ENCODE data around the gene SLC22A23. TPM values are rescaled to one million over a fixed set of nuclear protein-coding genes. Genes with fewer than 3 reads are reported as not detected.

SLC22A23 gene
- total RNA-seq, 4 donors from 2014 or later = 16.6 to 21.8 (median 17.6) TPM

GRCh38 chr6:3236005-3236404 lies 220.8 kb downstream of the SLC22A23 start:
- TF ChIP-seq POLR2A (IDR thresholded peaks at IDR 0.05) (no peak), CTCF (IDR thresholded peaks at IDR 0.05) (no peak)
- H3K4me1 ChIP-seq = peaks cover 12% of the 10 kb centered on the region in 2 donors
- no peak overlapping the region for H3K27ac ChIP-seq
- WGBS, 2 donors = 72 to 90% methylated on average over 3 of the region's 3 CpGs
- H3K9me3 ChIP-seq = no peaks in the 10 kb centered on the region
- H3K36me3 ChIP-seq = no peaks in the 10 kb centered on the region
- H3K4me3 ChIP-seq (replicated peaks in 1 of 3) = no peak overlapping the region
- no peaks in the 10 kb centered on the region for H3K27me3 ChIP-seq
- intact Hi-C loops (cut with DNase I) = no loop called here
- DNase-seq = no peak

GRCh38 chr6:3235486-3235885 lies 221.4 kb downstream of the SLC22A23 start:
- Histone ChIP-seq H3K9me3 (no peaks in the 10 kb centered on the region), H3K36me3 (no peaks in the 10 kb centered on the region), H3K27ac (no peak overlapping the region), H3K27me3 (no peaks in the 10 kb centered on the region), H3K4me1 (peaks cover 12 to 14% of the 10 kb centered on the region in 2 donors), H3K4me3 (replicated peaks in 1 of 3) (no peak overlapping the region)
- TF ChIP-seq POLR2A (IDR thresholded peaks at IDR 0.05) (no peak), CTCF (IDR thresholded peaks at IDR 0.05) (no peak)
- 82 to 97% methylated on average over 2 of the region's 2 CpGs for WGBS, 2 donors
- intact Hi-C loops (cut with DNase I) = no loop called here
- no peak for DNase-seq

- Histone ChIP-seq H3K27me3 (peaks cover 12% of the 10 kb centered on the region), H3K27ac (no peak overlapping the region), H3K36me3 (no peaks in the 10 kb centered on the region), H3K4me3 (replicated peaks in 1 of 3) (no peak overlapping the region), H3K4me1 (peaks cover 20 to 23% of the 10 kb centered on the region in 2 donors), H3K9me3 (no peaks in the 10 kb centered on the region)
- intact Hi-C loops (cut with DNase I) = no loop called here
- no peak for DNase-seq
- TF ChIP-seq POLR2A (IDR thresholded peaks at IDR 0.05) (no peak), CTCF (IDR thresholded peaks at IDR 0.05) (no peak)
- 88 to 92% methylated on average over 3 of the region's 3 CpGs for WGBS, 2 donors
Observed at GRCh38 chr6:3233904-3234303, 222.9 kb downstream of the SLC22A23 start.

GRCh38 chr6:3233321-3233720 lies 223.5 kb downstream of the SLC22A23 start:
- H3K36me3 ChIP-seq = no peaks in the 10 kb centered on the region
- no peak for TF ChIP-seq POLR2A (IDR thresholded peaks at IDR 0.05)
- no peak for TF ChIP-seq CTCF (IDR thresholded peaks at IDR 0.05)
- peaks cover 12% of the 10 kb centered on the region for H3K27me3 ChIP-seq
- H3K9me3 ChIP-seq = no peaks in the 10 kb centered on the region
- no peak overlapping the region for H3K27ac ChIP-seq
- H3K4me1 ChIP-seq = peaks cover 25 to 28% of the 10 kb centered on the region in 2 donors
- DNase-seq = no peak
- no peak overlapping the region for H3K4me3 ChIP-seq (replicated peaks in 1 of 3)
- intact Hi-C loops (cut with DNase I) = no loop called here
- WGBS, 2 donors = 94 to 96% methylated on average over 3 of the region's 3 CpGs

- H3K36me3 ChIP-seq = no peaks in the 10 kb centered on the region
- DNase-seq = no peak
- WGBS, 2 donors = 33 to 34% methylated on average over 23 of the region's 23 CpGs
- intact Hi-C loops (cut with DNase I) = no loop called here
- H3K27ac ChIP-seq = no peak overlapping the region
- H3K4me3 ChIP-seq (replicated peaks in 1 of 3) = peak overlapping the region in 1 of 3 donors; percentile 36
- TF ChIP-seq CTCF (IDR thresholded peaks at IDR 0.05) (no peak), POLR2A (IDR thresholded peaks at IDR 0.05) (no peak)
- peaks cover 36 to 39% of the 10 kb centered on the region in 2 donors for H3K4me1 ChIP-seq
- peaks cover 15% of the 10 kb centered on the region for H3K27me3 ChIP-seq
- H3K9me3 ChIP-seq = no peaks in the 10 kb centered on the region
Observed at GRCh38 chr6:3232017-3232945, 224.6 kb downstream of the SLC22A23 start.
